Mucosa of descending colon (tissue), 3 donors: ENCODE data around the gene CRADD. TPM values are rescaled to one million over a fixed set of nuclear protein-coding genes. Genes with fewer than 3 reads are reported as not detected.

Experiments used
- ATAC-seq: fragments of 200-7000 bp; cut with Tn5 transposase; one replicate; pipeline ENCODE4 v1.9.1; 2020; ENCODE audit warnings: mild to moderate bottlenecking, moderate library complexity
- DNase-seq, 3 donors: peaks; one replicate each; pipeline ENCODE4 v3.0.0-alpha.2; 2020
- H3K36me3 ChIP-seq: fragments of 200-600 bp; one replicate; pipeline ENCODE4 v1.8.0; 2021; ENCODE audit warnings: low read depth, mild to moderate bottlenecking
- H3K4me1 ChIP-seq: fragments of 200-600 bp; one replicate; pipeline ENCODE4 v1.8.0; 2021; ENCODE audit warnings: low read depth, mild to moderate bottlenecking
- H3K4me3 ChIP-seq: fragments of 200-600 bp; one replicate; pipeline ENCODE4 v1.8.0; 2021; ENCODE audit warnings: mild to moderate bottlenecking
- H3K9me3 ChIP-seq: fragments of 200-600 bp; one replicate; pipeline ENCODE4 v1.8.0; 2021; ENCODE audit warnings: mild to moderate bottlenecking
- CTCF ChIP-seq: fragments of 200-600 bp; IDR thresholded peaks from one replicate; pipeline ENCODE4 v1.8.0; 2022; ENCODE audit warnings: antibody characterized with exemption, mild to moderate bottlenecking
- intact Hi-C, 2 donors: fragments of 100-400 bp; cut with DNase I in 1 of 2; cut with micrococcal nuclease in 1 of 2; formaldehyde crosslinking; loops; one replicate each; pipeline versions ENCODE4 v1.11.0 to v1.11.1; 2022; cut with DNase I, micrococcal nuclease
- total RNA-seq, 3 donors: library from RNA; stranded (reverse); fragmentation: NEBNext Ultra II Directional in 2 of 3; extraction: Animal tissue kit (Norgen Biotek cat#: 25700) in 2 of 3; gene quantifications; one replicate each; pipeline versions ENCODE4 v1.2.1 to v1.2.4, GENCODE V29; 2021 to 2023
- donor health status: DM: no; HTN: no; CAD: no; lungs with moderate emphysema.
- donor health status: DM: no; HTN: no; CAD: no.
- donor health status: DM: no; HTN: yes; CAD: no.

CRADD gene
- total RNA-seq, 3 donors from 2014 or later: 18.4 to 27.9 (median 22.7) TPM

- DNase-seq (peak in 1 of 3 donors; percentile 12), ATAC-seq (peak; percentile 30)
- intact Hi-C loops: loop anchor here in 1 of 2 donors (5.0 to 10.0 kb wide), 2 partner anchors 104 to 218 kb away; partner anchors contain the start of gene SOCS2
- Histone ChIP-seq H3K4me1 (peaks cover 4% of the 10 kb centered on the region), H3K9me3 (no peaks in the 10 kb centered on the region), H3K4me3 (peak overlapping the region; percentile 27), H3K36me3 (no peaks in the 10 kb centered on the region)
- TF ChIP-seq CTCF: no peak
Observed at GRCh38 chr12:93676408-93677194, 574 bp upstream of the CRADD start.

GRCh38 chr12:93678779-93679178 is 1.6 kb downstream of the CRADD start:
- ATAC-seq: no peak
- Histone ChIP-seq H3K36me3 (no peaks in the 10 kb centered on the region), H3K9me3 (no peaks in the 10 kb centered on the region), H3K4me1 (peaks cover 4% of the 10 kb centered on the region), H3K4me3 (no peak overlapping the region)
- DNase-seq: no peak
- TF ChIP-seq CTCF: no peak
- intact Hi-C loops: loop anchor here in 1 of 2 donors (5.0 to 10.0 kb wide), 2 partner anchors 106 to 216 kb away; partner anchors contain the start of gene SOCS2

- no peaks in the 10 kb centered on the region for H3K9me3 ChIP-seq
- no peak for TF ChIP-seq CTCF
- no peaks in the 10 kb centered on the region for H3K36me3 ChIP-seq
- DNase-seq: no peak
- H3K4me3 ChIP-seq: no peak overlapping the region
- ATAC-seq: no peak
- peaks cover 4% of the 10 kb centered on the region for H3K4me1 ChIP-seq
- intact Hi-C loops: loop anchor here in 1 of 2 donors (5.0 to 10.0 kb wide), 2 partner anchors 107 to 215 kb away; partner anchors contain the start of gene SOCS2
Observed at GRCh38 chr12:93679308-93679925, 2.2 kb downstream of the CRADD start.

- H3K4me3 ChIP-seq: no peak overlapping the region
- intact Hi-C loops: no loop called here
- no peak for TF ChIP-seq CTCF
- no peak for ATAC-seq
- DNase-seq: no peak
- no peaks in the 10 kb centered on the region for H3K9me3 ChIP-seq
- H3K36me3 ChIP-seq: no peaks in the 10 kb centered on the region
- peaks cover 4% of the 10 kb centered on the region for H3K4me1 ChIP-seq
Observed at GRCh38 chr12:93680006-93680405, 2.8 kb downstream of the CRADD start.

GRCh38 chr12:93682846-93683261 is 5.7 kb downstream of the CRADD start:
- DNase-seq: no peak
- Histone ChIP-seq H3K36me3 (no peaks in the 10 kb centered on the region), H3K4me1 (peaks cover 4% of the 10 kb centered on the region), H3K9me3 (no peaks in the 10 kb centered on the region), H3K4me3 (no peak overlapping the region)
- intact Hi-C loops: no loop called here
- ATAC-seq: no peak
- no peak for TF ChIP-seq CTCF
